A549 treated with RU486 at 1 μM for 4 hours (cell line): ENCODE measurements around the gene CDKL1. TPM values are rescaled to one million over a fixed set of nuclear protein-coding genes. Genes with fewer than 3 reads are reported as not detected.

Source experiments
- total RNA-seq: library from RNA; stranded (reverse); fragments of 200-300 nt; extraction: Qiagen RNA extraction; gene quantifications from 5 replicates; pipeline ENCODE4 v1.2.3, GENCODE V29; 2022; ENCODE audit warnings: low read depth

CDKL1 gene
- total RNA-seq, result 5.3 to 11.2 TPM (median 6.2 TPM) in 5 replicates

GRCh38 chr14:50396631-50397389 is at the start of gene CDKL1:
Gene CDKL1 (minus strand): TSS chr14:50396881. CDS start chr14:50395868, 1,013 bp downstream.

GRCh38 chr14:50311972-50312733 is 84.5 kb downstream of the CDKL1 start, which contains the start of the genes DMAC2L and L2HGDH:
Gene DMAC2L (plus strand): TSS chr14:50312324. CDS start chr14:50321488, 9,164 bp downstream.
Gene L2HGDH (minus strand): TSS chr14:50312229. CDS start chr14:50312150, 79 bp downstream.

Other genes with a start within 250 kb of the CDKL1 start
- gene SOS2, start 165.3 kb downstream of the CDKL1 start, total RNA-seq, result 4.6 to 12.1 TPM (median 10.9 TPM) in 5 replicates
- 8.7 to 10.8 TPM (median 10.4 TPM) in 5 replicates for gene L2HGDH, start 84.7 kb downstream of the CDKL1 start, total RNA-seq
- gene DMAC2L, start 84.6 kb downstream of the CDKL1 start, total RNA-seq, result 8.6 to 13.4 TPM (median 12.5 TPM) in 5 replicates
- gene MAP4K5, start 135.7 kb upstream of the CDKL1 start, total RNA-seq, result 23.3 to 48.0 TPM (median 40.3 TPM) in 5 replicates
- 4.0 to 6.0 TPM (median 4.2 TPM) in 5 replicates for gene ATL1, start 163.3 kb upstream of the CDKL1 start, total RNA-seq